Measurements from ENCODE around the gene UBE2N.

Gene UBE2N

DNA sequence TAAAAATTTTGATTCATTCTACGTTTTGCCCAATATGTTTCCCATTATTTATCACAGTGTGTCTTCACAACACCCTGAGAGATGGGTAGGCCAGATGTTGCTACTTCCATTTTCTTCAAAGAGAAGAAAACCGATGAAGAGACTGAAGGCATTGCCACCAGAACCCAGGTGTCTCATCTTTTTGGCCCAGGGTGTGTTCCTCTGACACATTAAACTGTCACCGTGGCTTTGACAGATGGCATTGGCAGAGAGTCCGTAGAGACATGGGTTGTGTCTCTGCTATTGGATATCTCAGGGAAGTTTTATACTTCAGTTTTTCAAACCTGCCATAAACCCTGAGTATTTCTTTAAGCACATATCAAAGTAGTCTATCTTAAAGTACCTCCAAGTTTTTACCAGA, 75.3 kb downstream of the UBE2N start:
- no peak for TF ChIP-seq GABPA (IDR thresholded peaks at IDR 0.05; ENCODE audit: low read depth)
- no peak for TF ChIP-seq SPI1 (IDR thresholded peaks at IDR 0.05; ENCODE audit: borderline replicate concordance, low read depth)
- TF ChIP-seq POLR2AphosphoS5 (IDR thresholded peaks at IDR 0.05; ENCODE audit: low read depth) = no peak
- TF ChIP-seq, protein P1, sequence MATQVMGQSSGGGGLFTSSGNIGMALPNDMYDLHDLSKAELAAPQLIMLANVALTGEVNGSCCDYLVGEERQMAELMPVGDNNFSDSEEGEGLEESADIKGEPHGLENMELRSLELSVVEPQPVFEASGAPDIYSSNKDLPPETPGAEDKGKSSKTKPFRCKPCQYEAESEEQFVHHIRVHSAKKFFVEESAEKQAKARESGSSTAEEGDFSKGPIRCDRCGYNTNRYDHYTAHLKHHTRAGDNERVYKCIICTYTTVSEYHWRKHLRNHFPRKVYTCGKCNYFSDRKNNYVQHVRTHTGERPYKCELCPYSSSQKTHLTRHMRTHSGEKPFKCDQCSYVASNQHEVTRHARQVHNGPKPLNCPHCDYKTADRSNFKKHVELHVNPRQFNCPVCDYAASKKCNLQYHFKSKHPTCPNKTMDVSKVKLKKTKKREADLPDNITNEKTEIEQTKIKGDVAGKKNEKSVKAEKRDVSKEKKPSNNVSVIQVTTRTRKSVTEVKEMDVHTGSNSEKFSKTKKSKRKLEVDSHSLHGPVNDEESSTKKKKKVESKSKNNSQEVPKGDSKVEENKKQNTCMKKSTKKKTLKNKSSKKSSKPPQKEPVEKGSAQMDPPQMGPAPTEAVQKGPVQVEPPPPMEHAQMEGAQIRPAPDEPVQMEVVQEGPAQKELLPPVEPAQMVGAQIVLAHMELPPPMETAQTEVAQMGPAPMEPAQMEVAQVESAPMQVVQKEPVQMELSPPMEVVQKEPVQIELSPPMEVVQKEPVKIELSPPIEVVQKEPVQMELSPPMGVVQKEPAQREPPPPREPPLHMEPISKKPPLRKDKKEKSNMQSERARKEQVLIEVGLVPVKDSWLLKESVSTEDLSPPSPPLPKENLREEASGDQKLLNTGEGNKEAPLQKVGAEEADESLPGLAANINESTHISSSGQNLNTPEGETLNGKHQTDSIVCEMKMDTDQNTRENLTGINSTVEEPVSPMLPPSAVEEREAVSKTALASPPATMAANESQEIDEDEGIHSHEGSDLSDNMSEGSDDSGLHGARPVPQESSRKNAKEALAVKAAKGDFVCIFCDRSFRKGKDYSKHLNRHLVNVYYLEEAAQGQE (IDR thresholded peaks at IDR 0.05; ENCODE audit: insufficient replicate concordance, low read depth) = no peak
- TF ChIP-seq, protein P2, sequence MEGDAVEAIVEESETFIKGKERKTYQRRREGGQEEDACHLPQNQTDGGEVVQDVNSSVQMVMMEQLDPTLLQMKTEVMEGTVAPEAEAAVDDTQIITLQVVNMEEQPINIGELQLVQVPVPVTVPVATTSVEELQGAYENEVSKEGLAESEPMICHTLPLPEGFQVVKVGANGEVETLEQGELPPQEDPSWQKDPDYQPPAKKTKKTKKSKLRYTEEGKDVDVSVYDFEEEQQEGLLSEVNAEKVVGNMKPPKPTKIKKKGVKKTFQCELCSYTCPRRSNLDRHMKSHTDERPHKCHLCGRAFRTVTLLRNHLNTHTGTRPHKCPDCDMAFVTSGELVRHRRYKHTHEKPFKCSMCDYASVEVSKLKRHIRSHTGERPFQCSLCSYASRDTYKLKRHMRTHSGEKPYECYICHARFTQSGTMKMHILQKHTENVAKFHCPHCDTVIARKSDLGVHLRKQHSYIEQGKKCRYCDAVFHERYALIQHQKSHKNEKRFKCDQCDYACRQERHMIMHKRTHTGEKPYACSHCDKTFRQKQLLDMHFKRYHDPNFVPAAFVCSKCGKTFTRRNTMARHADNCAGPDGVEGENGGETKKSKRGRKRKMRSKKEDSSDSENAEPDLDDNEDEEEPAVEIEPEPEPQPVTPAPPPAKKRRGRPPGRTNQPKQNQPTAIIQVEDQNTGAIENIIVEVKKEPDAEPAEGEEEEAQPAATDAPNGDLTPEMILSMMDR (IDR thresholded peaks at IDR 0.05; ENCODE audit: insufficient read depth, low read length) = no peak
- H3K27me3 ChIP-seq (ENCODE audit: insufficient read depth, poor library complexity, severe bottlenecking) = no peaks in the 10 kb centered on the region
- no peak overlapping the region for H3K27ac ChIP-seq (replicated peaks)
- no peak for DNase-seq (ENCODE audit: low read depth in 1 of 2, low spot score in 1 of 2)
- no peak overlapping the region for H3K4me3 ChIP-seq (replicated peaks; ENCODE audit: insufficient read depth, low read length)

DNA sequence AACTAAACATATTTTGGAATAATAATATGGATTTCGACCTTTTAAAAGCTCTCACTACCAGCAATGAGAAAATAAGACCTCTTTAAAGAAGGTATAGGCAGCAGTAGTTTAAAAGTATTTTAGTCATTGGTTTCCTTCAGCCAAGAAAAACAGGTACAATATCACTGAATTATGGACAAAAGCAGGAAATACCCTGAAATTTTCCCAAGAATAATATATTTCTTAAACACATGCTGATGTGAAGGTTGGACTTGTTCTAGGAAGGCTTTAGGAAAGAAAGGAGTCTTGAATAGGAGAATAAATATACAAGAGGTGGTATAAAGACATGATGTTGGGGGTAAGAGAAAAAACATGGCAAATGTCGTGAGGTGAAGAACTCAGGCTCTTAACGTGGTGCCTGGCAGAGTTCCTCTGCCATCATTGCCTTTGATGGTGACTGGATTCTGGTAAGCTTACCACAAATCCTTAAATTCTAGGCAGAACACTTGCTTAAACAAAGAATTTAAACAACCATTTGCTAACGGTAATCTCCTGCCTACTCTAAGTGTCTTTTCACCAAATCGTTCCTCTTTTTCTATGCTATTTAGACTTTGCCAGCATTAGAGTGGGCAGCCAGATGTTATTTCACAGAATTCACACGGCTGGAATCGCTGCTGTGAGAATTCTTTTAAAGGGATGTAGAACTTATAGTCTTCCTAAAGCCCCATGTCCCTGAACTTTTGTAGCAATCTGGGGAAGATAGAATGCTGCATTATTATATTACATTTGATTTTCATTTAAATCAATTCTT, 75.9 kb downstream of the UBE2N start:
- no peak for DNase-seq (ENCODE audit: low read depth in 1 of 2, low spot score in 1 of 2)
- Histone ChIP-seq H3K27ac (replicated peaks) (no peak overlapping the region), H3K4me3 (replicated peaks; ENCODE audit: insufficient read depth, low read length) (no peak overlapping the region), H3K27me3 (ENCODE audit: insufficient read depth, poor library complexity, severe bottlenecking) (no peaks in the 10 kb centered on the region)
- TF ChIP-seq POLR2AphosphoS5 (IDR thresholded peaks at IDR 0.05; ENCODE audit: low read depth) (no peak), GABPA (IDR thresholded peaks at IDR 0.05; ENCODE audit: low read depth) (no peak), SPI1 (IDR thresholded peaks at IDR 0.05; ENCODE audit: borderline replicate concordance, low read depth) (no peak)
- TF ChIP-seq, protein P2 (IDR thresholded peaks at IDR 0.05; ENCODE audit: insufficient read depth, low read length) = no peak
- TF ChIP-seq, protein P1 (IDR thresholded peaks at IDR 0.05; ENCODE audit: insufficient replicate concordance, low read depth) = no peak

DNA sequence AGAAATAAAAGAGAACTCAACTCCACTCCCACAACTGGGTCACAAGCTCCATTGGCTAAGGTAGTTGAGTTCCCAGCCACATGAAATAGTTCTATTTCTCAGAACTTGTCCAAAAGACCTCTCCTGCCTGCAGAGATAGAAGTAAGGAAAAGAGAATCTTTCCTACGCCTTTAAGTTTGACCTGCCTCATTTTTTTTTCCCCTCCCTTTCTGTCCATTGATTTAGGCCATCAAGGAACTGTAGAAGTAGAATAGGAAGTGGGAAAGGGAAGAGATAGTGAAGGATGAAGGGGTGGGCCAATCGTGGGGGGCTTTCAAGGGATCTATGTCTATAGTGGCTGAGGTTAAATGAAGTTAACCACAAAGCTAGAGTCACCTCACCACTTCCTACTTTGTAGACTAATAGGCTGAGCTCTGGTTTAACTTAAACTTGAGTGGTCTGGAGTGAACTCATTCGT, 77.9 kb downstream of the UBE2N start:
- Histone ChIP-seq H3K4me3 (replicated peaks; ENCODE audit: insufficient read depth, low read length) (no peak overlapping the region), H3K27ac (replicated peaks) (no peak overlapping the region), H3K27me3 (ENCODE audit: insufficient read depth, poor library complexity, severe bottlenecking) (no peaks in the 10 kb centered on the region)
- TF ChIP-seq, protein P2 (IDR thresholded peaks at IDR 0.05; ENCODE audit: insufficient read depth, low read length) = no peak
- peak; percentile 86 for TF ChIP-seq SPI1 (IDR thresholded peaks at IDR 0.05; ENCODE audit: borderline replicate concordance, low read depth)
- peak in 1 of 2 experiments; percentile 56 for DNase-seq (ENCODE audit: low read depth in 1 of 2, low spot score in 1 of 2)
